ENCODE results near the gene ZNF407. TPM values are rescaled to one million over a fixed set of nuclear protein-coding genes. Genes with fewer than 3 reads are reported as not detected.

The ZNF407 gene
- total and polyA plus RNA-seq, 2 experiments from 2014 or later, result 2.1 to 10.4 TPM

DNA sequence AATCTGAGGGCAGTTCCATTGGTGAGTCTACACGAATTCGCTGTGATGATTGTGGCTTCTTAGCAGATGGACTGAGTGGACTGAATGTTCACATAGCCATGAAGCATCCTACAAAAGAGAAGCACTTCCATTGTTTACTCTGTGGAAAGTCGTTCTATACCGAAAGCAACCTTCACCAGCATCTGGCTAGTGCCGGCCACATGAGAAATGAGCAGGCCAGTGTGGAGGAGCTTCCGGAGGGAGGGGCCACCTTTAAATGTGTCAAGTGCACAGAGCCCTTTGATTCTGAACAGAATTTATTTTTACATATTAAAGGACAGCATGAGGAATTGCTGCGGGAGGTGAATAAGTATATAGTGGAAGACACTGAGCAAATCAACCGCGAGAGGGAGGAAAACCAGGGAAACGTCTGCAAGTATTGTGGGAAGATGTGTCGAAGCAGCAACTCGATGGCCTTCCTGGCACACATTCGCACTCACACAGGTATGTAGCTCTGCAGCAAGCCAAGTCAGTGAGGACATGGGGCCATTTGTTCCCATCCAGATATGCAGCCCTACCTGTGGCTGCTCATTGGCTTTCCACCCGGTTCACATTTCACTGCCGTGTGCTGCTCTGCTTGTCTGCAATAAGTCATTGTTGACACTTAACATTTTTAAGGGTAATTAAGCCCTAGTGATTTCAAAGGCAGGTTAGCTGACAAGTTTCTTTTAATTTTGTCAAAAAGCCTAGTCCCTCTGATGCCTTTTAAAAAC, 37.7 kb downstream of the ZNF407 start (continued):
- TF ChIP-seq, protein P1, sequence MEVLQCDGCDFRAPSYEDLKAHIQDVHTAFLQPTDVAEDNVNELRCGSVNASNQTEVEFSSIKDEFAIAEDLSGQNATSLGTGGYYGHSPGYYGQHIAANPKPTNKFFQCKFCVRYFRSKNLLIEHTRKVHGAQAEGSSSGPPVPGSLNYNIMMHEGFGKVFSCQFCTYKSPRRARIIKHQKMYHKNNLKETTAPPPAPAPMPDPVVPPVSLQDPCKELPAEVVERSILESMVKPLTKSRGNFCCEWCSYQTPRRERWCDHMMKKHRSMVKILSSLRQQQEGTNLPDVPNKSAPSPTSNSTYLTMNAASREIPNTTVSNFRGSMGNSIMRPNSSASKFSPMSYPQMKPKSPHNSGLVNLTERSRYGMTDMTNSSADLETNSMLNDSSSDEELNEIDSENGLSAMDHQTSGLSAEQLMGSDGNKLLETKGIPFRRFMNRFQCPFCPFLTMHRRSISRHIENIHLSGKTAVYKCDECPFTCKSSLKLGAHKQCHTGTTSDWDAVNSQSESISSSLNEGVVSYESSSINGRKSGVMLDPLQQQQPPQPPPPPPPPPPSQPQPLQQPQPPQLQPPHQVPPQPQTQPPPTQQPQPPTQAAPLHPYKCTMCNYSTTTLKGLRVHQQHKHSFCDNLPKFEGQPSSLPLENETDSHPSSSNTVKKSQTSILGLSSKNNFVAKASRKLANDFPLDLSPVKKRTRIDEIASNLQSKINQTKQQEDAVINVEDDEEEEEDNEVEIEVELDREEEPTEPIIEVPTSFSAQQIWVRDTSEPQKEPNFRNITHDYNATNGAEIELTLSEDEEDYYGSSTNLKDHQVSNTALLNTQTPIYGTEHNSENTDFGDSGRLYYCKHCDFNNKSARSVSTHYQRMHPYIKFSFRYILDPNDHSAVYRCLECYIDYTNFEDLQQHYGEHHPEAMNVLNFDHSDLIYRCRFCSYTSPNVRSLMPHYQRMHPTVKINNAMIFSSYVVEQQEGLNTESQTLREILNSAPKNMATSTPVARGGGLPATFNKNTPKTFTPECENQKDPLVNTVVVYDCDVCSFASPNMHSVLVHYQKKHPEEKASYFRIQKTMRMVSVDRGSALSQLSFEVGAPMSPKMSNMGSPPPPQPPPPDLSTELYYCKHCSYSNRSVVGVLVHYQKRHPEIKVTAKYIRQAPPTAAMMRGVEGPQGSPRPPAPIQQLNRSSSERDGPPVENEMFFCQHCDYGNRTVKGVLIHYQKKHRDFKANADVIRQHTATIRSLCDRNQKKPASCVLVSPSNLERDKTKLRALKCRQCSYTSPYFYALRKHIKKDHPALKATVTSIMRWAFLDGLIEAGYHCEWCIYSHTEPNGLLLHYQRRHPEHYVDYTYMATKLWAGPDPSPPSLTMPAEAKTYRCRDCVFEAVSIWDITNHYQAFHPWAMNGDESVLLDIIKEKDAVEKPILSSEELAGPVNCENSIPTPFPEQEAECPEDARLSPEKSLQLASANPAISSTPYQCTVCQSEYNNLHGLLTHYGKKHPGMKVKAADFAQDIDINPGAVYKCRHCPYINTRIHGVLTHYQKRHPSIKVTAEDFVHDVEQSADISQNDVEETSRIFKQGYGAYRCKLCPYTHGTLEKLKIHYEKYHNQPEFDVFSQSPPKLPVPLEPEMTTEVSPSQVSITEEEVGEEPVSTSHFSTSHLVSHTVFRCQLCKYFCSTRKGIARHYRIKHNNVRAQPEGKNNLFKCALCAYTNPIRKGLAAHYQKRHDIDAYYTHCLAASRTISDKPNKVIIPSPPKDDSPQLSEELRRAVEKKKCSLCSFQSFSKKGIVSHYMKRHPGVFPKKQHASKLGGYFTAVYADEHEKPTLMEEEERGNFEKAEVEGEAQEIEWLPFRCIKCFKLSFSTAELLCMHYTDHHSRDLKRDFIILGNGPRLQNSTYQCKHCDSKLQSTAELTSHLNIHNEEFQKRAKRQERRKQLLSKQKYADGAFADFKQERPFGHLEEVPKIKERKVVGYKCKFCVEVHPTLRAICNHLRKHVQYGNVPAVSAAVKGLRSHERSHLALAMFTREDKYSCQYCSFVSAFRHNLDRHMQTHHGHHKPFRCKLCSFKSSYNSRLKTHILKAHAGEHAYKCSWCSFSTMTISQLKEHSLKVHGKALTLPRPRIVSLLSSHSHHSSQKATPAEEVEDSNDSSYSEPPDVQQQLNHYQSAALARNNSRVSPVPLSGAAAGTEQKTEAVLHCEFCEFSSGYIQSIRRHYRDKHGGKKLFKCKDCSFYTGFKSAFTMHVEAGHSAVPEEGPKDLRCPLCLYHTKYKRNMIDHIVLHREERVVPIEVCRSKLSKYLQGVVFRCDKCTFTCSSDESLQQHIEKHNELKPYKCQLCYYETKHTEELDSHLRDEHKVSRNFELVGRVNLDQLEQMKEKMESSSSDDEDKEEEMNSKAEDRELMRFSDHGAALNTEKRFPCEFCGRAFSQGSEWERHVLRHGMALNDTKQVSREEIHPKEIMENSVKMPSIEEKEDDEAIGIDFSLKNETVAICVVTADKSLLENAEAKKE (CRISPR knock-in tag; IDR thresholded peaks at IDR 0.05), result no peak
- TF ChIP-seq STAT1 (IDR thresholded peaks at IDR 0.05; ENCODE audit: unreplicated experiment) (no peak), CREB1 (CRISPR knock-in tag; IDR thresholded peaks at IDR 0.05; ENCODE audit: low read depth) (no peak), POLR2AphosphoS5 (IDR thresholded peaks at IDR 0.05; ENCODE audit: low read depth) (no peak), EZH2 (IDR thresholded peaks at IDR 0.05; ENCODE audit: low read depth, unreplicated experiment) (no peak)

DNA sequence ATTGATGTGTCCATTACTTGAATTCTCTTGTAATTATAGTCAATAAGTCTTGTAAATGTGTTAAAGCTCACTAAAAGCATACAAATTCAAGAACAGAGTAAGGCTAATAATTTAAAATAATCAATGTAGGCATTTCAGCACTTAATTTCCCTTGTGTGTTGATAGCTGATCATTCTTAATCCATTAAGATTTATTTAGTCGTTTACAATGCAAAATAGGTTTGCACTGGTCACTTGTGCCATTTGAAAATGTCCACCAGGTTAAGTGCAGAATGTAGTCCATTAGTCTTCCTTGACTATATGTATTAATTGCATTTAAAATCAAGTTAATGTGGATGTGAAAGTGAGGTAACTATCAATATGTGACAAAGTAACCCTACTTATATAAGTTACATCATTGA, 39.4 kb downstream of the ZNF407 start:
- no peak for DNase-seq (ENCODE audit: low spot score)
- no peak overlapping the region for H3K27ac Mint-ChIP-seq
- no peaks in the 10 kb centered on the region for H3K9me3 Mint-ChIP-seq
- no peak overlapping the region for H3K4me3 ChIP-seq
- H2AFZ ChIP-seq, result no peak overlapping the region
- peaks cover 35% of the 10 kb centered on the region for H3K4me1 Mint-ChIP-seq
- H3K79me2 ChIP-seq (replicated peaks; ENCODE audit: insufficient read depth), result no peaks in the 10 kb centered on the region
- no peaks in the 10 kb centered on the region for H4K20me1 ChIP-seq (replicated peaks; ENCODE audit: insufficient read depth)
- no peaks in the 10 kb centered on the region for H3F3A ChIP-seq (replicated peaks; ENCODE audit: low read depth)
- no peaks in the 10 kb centered on the region for H3K27me3 ChIP-seq (ENCODE audit: insufficient read depth)
- H3K9me2 ChIP-seq (ENCODE audit: insufficient read depth), result no peaks in the 10 kb centered on the region
- no peak for ATAC-seq
- no peaks in the 10 kb centered on the region for H3K27me3 Mint-ChIP-seq (ENCODE audit: insufficient read depth, low read depth, poor library complexity)
- no peaks in the 10 kb centered on the region for H3K36me3 ChIP-seq (ENCODE audit: insufficient read depth)
- peaks cover 30% of the 10 kb centered on the region for H3K4me1 ChIP-seq (ENCODE audit: insufficient read depth)
- no peak overlapping the region for H3K4me3 Mint-ChIP-seq
- no peak overlapping the region for H3K27ac ChIP-seq (ENCODE audit: low read depth)
- no peaks in the 10 kb centered on the region for H3K36me3 Mint-ChIP-seq (ENCODE audit: low read depth)
- no peak overlapping the region for H3K4me2 ChIP-seq
- no peak for TF ChIP-seq ZNF114 (CRISPR knock-in tag; IDR thresholded peaks at IDR 0.05)
- TF ChIP-seq NANOG (IDR thresholded peaks at IDR 0.05; ENCODE audit: borderline replicate concordance), result no peak
- TF ChIP-seq CREB1 (CRISPR knock-in tag; IDR thresholded peaks at IDR 0.05; ENCODE audit: low read depth), result no peak
- no peak for TF ChIP-seq JUNB (IDR thresholded peaks at IDR 0.05; ENCODE audit: unreplicated experiment)
- TF ChIP-seq, protein P2, sequence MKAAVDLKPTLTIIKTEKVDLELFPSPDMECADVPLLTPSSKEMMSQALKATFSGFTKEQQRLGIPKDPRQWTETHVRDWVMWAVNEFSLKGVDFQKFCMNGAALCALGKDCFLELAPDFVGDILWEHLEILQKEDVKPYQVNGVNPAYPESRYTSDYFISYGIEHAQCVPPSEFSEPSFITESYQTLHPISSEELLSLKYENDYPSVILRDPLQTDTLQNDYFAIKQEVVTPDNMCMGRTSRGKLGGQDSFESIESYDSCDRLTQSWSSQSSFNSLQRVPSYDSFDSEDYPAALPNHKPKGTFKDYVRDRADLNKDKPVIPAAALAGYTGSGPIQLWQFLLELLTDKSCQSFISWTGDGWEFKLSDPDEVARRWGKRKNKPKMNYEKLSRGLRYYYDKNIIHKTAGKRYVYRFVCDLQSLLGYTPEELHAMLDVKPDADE (IDR thresholded peaks at IDR 0.05), result no peak
- TF ChIP-seq EZH2 (IDR thresholded peaks at IDR 0.05; ENCODE audit: low read depth, unreplicated experiment), result no peak
- TF ChIP-seq, protein P3, sequence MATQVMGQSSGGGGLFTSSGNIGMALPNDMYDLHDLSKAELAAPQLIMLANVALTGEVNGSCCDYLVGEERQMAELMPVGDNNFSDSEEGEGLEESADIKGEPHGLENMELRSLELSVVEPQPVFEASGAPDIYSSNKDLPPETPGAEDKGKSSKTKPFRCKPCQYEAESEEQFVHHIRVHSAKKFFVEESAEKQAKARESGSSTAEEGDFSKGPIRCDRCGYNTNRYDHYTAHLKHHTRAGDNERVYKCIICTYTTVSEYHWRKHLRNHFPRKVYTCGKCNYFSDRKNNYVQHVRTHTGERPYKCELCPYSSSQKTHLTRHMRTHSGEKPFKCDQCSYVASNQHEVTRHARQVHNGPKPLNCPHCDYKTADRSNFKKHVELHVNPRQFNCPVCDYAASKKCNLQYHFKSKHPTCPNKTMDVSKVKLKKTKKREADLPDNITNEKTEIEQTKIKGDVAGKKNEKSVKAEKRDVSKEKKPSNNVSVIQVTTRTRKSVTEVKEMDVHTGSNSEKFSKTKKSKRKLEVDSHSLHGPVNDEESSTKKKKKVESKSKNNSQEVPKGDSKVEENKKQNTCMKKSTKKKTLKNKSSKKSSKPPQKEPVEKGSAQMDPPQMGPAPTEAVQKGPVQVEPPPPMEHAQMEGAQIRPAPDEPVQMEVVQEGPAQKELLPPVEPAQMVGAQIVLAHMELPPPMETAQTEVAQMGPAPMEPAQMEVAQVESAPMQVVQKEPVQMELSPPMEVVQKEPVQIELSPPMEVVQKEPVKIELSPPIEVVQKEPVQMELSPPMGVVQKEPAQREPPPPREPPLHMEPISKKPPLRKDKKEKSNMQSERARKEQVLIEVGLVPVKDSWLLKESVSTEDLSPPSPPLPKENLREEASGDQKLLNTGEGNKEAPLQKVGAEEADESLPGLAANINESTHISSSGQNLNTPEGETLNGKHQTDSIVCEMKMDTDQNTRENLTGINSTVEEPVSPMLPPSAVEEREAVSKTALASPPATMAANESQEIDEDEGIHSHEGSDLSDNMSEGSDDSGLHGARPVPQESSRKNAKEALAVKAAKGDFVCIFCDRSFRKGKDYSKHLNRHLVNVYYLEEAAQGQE (IDR thresholded peaks at IDR 0.05; ENCODE audit: unreplicated experiment), result no peak
- no peak for TF ChIP-seq STAT1 (IDR thresholded peaks at IDR 0.05; ENCODE audit: unreplicated experiment)
